NCI-H146 (cell line): ENCODE data around the gene CAMK1G.
A peak's percentile ranks its signal among the peaks of the same experiment; 100 is the strongest.

Experiments
- DNase-seq: peaks from one replicate; lab custom pipeline; 2025; lab: John Stamatoyannopoulos, UW

CAMK1G gene

DNA sequence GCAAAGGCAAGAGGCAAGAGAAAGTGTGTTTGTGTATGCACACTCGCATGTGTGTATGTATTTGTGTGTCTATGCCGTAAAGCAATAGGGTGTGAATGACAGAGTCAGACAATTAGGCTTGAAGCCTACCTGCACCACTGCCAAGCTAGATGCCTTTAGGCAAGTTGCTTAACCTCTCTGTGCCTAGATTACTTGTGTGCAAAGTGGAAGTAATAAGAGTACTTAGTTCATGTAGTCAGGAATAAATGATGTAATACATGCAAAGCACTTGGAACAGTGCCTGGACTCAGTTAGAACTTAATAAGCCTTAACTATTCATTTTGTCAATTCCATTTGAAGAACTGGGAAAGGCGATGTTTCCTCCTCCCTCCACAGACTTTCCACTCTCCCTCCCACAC, 37.0 kb downstream of the CAMK1G start:
- DNase-seq: no peak

DNA sequence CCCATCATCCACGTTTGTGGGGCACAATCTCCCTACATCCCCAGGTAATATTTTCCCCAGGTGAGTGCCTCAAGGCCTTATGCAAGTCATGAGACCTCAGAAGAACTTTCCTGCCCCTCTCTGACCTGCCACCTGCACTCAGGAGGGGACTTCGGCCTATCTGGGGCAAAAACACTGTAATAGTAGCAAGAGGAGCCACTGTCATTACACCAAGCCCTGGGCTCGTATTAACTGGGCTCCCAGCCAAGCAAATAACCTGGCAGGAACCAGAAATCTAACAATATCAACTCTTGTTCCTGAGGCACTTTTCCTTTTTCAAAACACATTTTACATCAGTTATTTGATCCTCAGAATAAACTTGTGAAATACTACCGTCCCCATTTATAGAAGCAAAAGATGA, 37.8 kb downstream of the CAMK1G start:
- DNase-seq: no peak

DNA sequence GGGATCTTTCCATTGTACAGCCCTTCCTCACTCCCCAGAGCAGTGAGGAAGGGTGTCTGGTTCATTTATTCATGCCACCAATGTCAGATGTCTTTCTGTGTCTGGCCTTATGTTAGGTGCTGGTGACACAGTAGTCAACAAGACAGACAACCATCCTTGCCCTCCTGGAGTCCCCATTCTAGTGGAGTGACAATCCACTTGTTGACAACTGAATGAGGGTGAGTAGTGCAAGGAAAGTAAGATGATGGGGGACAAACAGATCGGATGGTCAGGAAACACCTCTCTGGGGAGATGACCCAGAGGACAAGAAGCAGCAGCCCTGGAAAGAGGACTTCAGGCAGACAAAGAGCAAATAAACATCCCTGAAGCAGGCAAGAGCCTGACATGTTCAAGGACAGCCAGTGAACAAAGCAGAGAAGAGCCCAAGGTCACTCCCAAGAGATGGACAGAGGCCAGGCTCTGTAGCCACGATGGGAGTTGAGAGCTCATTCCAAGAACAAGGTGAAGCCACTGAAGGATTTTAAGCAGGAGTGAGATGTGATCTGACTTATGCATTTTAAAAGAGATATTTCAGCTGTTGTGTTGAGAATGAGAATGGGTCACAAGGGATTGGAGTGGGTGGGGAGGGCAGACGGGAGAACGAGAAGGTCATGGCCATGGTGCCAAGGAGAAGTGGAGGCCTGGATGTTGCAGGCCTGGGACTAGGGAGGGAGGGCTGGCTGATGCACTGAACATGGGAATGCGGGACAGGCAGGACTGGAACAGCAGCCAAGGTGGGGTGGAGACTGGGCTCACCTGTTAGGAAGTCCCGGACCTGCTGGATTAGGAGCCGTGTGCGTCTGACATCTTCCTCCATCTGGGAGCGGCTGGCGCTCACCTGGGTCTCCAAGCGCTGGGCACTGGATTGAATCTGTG, 38.5 kb downstream of the CAMK1G start:
- no peak for DNase-seq

GRCh38 chr1:209622841-209623829, 39.6 kb downstream of the CAMK1G start:
- no peak for DNase-seq

DNA sequence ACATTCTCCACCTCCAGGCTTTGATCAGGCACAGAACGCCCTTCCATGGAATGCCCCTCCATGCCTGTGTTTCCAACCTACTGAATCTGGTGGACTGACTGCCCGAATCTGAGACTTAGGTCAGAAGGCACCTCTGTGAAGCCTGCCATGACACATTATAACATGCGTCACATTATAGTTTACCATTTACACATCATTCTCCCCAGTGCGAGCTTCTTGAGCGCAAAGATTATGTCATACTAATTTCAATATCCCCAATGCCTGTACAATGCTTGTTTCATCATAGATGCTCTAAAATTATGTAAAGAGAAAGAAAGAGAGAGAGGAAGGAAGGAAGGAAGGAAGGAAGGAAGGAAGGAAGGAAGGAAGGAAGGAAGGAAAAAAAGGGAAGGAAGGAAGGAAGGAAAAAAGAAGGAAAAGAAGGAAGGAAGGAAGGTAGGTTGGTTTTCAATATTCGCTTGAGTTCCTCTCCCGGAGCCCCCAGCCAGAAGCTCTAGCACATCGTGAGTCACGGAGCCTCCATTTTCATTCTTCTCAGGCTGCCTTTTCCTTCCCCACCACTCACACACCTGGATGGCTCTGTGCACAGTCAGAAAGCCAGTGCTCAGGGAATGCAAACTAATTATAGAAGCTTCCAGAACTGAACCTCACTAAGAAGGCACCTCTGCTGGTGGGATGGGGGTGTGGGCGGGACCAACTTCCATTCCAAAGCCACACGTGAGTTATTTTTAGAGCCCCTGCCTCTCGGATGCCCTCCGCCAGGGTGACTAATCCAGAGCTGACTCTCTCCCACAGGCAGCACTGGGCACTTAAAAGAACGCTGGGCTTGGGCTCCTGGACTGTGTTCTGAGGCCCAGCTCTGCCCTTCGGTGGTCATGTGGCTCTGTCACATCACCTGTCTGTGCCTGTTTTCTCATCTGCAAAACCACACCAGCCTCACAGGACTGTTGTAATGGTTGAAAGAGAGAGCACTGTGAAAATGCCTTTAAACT, 41.3 kb downstream of the CAMK1G start:
- DNase-seq: no peak

GRCh38 chr1:209625791-209626285, 42.3 kb downstream of the CAMK1G start:
- no peak for DNase-seq

GRCh38 chr1:209626346-209627026, 43.0 kb downstream of the CAMK1G start:
- no peak for DNase-seq

GRCh38 chr1:209627027-209627731, 43.7 kb downstream of the CAMK1G start:
- no peak for DNase-seq

- peak; percentile 65 for DNase-seq
These were observed 44.2 kb downstream of the CAMK1G start for GRCh38 chr1:209627732-209628196.

GRCh38 chr1:209628618-209629299, 45.2 kb downstream of the CAMK1G start:
- no peak for DNase-seq

DNA sequence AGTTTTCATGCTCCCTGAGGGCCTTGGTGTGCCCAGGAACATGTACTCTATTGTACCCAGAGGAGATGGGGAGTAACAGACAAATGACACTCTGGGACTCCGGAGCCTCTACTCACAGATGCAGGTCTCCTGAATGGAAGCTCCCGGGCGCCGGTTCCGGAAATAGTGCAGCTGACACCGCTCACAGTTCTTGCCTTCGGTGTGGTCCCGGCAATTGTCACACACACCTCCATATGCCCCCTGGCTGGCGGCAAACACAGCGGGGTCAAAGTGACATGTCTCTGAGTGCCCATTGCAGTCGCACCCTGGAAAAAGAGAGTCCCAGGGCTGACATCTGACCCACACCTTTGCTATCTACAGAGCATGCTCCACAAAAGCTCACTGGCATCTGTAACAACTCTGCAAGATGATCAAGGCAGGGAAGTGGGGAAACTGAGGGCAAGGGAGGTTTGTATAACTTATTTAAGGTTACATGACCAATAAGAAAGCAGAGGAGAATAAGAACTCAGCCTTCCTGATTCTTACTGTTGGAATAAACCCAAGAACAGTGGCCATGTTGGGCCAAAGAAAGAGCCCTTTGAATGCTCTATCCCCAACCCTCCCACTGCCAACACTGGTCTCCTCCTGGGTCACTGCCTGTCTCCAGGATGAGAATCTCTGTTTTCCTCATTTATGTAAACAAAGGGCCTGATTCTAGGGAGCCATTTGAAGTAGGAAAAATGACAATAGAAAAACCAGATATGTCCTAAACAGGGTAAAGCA, 46.3 kb downstream of the CAMK1G start:
- no peak for DNase-seq

DNA sequence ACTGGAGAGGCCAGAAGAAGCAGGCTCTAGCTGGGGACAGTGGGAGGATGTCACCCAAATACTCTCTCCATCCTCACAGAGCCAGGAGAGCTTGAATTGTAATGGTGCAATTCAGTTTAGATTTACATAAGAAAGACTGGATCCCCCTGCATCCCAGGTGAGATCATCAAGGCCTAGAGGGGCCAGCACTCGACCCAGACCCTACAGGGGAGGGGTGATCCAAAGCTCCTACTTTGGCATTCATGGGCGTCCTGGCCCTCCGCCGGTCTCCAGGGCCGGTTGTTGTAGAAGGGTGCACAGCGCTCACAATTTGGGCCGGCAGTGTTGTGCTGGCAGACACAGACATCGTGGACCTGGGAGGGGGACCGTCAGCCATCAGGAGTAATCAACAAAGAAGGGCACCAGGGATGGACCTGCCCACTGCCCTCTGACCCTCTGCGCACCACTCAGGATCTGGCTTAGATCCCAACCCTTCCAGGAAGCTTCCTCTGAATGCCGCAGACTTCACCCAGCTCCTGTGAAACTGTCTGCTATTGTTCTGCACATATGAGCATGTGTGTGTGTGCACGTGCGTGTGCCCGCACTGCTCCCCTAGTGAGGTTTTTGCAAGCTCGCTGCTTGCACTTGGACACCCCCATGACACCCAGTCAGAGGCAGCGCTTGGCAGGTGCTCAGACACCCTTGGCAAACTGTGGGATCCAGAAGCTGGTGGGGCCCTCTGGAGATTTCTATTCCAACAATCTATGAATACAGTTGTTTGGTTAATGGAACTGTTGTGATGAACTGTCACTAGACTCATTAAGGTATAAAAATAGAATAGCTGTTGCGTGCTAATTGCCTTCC, 47.1 kb downstream of the CAMK1G start:
- DNase-seq: no peak

DNA sequence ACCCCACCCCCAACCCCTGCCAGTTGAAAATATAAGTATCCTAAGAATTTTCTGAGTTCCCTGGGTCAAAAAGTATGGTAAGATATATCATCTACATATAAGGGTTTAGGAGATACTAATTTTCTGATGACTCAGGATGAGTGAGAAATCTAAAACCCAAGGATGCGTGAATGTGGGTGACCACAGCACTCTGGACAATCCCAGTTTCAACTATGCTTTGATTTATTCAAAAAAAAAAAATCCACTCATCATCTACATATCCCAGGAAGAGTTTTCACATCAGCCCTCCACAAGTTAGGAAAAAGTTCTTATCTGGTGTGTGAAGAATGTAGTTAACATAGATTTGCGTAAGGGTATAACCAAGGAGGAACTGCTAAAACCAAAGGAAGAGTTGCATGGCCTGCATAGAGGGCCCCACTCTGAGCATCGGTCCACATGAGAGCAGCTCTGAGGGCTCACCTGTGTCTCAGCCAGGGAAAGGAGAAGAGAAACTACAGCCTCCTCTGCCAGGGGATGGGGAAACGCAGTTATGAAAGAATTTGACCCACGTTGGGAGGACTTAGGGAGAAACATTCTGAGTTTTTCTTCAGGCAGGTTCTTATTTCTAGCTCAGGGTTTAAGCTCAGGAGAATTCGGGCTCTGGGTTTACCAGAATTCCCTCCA, 50.0 kb downstream of the CAMK1G start:
- DNase-seq: no peak

- DNase-seq: no peak
These were observed 50.7 kb downstream of the CAMK1G start for GRCh38 chr1:209634005-209634737.

GRCh38 chr1:209635850-209636249, 52.3 kb downstream of the CAMK1G start:
- no peak for DNase-seq

DNA sequence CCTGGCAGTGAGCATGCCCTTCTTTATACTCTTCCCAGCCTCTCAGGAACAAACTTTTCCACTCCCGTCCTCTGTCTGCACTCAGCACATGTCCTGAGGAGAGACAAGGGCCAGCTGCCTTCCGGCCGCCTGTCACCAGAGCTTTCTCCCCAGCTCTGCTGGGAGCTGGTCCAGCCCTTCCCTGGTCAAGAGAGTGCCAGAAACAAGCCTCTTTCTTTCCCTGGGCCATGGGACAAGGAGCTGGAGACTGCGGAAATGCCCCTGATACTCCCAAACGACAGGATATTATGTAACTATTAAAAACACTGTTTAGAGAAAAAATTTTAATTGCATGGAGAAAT, 58.3 kb downstream of the CAMK1G start:
- DNase-seq: no peak

DNA sequence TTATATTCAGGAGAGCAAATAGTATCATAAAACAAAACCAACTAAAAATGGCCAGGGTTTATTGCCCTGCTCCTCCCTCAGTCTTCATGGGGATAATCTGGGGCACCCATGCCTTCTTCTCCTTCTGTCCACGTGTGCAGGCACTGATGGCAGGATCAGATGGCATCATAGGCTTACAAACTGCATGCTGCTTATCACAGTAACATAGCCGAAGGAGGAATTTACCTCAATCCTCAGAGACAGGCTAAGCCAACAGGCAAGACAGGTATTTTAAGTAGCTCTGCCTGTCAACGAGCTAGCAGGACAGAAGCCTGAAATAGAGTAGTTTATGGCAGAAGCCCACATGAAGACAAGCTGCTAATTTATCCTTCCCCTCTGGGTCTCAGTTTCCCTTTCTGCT, 59.3 kb downstream of the CAMK1G start:
- no peak for DNase-seq
